ENCODE measurements around the gene PLCD1.

Gene PLCD1

DNA sequence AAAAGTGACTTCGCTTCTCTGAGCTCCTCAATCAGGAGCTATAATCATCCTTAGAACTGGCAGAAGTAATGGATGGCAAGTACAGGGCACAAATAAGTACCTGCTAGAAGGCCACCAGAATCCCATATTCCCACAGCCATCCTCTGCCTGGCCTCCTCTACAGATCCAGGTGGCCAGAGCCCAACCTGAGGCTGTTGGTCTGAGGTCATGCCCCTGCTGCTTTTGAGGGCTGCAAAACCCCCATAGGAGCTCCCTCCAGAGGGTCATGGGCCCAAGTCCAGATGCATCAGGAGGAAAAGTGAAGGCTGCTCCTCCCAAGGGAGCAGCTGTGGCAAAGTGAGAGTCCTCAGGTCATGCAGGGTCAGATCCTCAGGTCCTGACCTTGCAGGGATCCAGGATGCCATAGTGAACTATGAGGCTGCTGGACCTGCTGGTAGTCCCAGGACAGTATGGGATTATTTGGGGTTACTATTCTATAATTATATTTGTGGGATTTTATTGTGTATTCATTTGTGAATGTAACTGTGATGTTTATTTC, 3.0 kb upstream of the PLCD1 start:
- H2AFZ ChIP-seq (ENCODE audit: low read depth, low read length): no peak overlapping the region
- no peak overlapping the region for H3K9ac ChIP-seq (ENCODE audit: low read length)
- no peaks in the 10 kb centered on the region for H3K9me3 ChIP-seq (ENCODE audit: insufficient read depth, low read length)
- H3K4me1 ChIP-seq (ENCODE audit: low read length): no peaks in the 10 kb centered on the region
- no peak overlapping the region for H3K4me3 ChIP-seq (ENCODE audit: low read length)
- H3K27ac ChIP-seq (ENCODE audit: low read length): no peak overlapping the region
- H3K4me2 ChIP-seq (ENCODE audit: low read length): no peak overlapping the region
- H3K79me2 ChIP-seq (ENCODE audit: low read length): no peaks in the 10 kb centered on the region
- no peaks in the 10 kb centered on the region for H3K36me3 ChIP-seq (replicated peaks; ENCODE audit: low read depth, low read length)
- TF ChIP-seq, protein P1, sequence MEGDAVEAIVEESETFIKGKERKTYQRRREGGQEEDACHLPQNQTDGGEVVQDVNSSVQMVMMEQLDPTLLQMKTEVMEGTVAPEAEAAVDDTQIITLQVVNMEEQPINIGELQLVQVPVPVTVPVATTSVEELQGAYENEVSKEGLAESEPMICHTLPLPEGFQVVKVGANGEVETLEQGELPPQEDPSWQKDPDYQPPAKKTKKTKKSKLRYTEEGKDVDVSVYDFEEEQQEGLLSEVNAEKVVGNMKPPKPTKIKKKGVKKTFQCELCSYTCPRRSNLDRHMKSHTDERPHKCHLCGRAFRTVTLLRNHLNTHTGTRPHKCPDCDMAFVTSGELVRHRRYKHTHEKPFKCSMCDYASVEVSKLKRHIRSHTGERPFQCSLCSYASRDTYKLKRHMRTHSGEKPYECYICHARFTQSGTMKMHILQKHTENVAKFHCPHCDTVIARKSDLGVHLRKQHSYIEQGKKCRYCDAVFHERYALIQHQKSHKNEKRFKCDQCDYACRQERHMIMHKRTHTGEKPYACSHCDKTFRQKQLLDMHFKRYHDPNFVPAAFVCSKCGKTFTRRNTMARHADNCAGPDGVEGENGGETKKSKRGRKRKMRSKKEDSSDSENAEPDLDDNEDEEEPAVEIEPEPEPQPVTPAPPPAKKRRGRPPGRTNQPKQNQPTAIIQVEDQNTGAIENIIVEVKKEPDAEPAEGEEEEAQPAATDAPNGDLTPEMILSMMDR (IDR thresholded peaks at IDR 0.05; ENCODE audit: low read depth, low read length): no peak
- TF ChIP-seq EZH2phosphoT487 (IDR thresholded peaks at IDR 0.05; ENCODE audit: low read depth): no peak
- no peaks in the 10 kb centered on the region for H3K27me3 ChIP-seq (ENCODE audit: low read depth, low read length)
- no peaks in the 10 kb centered on the region for H4K20me1 ChIP-seq (ENCODE audit: insufficient read depth, low read length)

DNA sequence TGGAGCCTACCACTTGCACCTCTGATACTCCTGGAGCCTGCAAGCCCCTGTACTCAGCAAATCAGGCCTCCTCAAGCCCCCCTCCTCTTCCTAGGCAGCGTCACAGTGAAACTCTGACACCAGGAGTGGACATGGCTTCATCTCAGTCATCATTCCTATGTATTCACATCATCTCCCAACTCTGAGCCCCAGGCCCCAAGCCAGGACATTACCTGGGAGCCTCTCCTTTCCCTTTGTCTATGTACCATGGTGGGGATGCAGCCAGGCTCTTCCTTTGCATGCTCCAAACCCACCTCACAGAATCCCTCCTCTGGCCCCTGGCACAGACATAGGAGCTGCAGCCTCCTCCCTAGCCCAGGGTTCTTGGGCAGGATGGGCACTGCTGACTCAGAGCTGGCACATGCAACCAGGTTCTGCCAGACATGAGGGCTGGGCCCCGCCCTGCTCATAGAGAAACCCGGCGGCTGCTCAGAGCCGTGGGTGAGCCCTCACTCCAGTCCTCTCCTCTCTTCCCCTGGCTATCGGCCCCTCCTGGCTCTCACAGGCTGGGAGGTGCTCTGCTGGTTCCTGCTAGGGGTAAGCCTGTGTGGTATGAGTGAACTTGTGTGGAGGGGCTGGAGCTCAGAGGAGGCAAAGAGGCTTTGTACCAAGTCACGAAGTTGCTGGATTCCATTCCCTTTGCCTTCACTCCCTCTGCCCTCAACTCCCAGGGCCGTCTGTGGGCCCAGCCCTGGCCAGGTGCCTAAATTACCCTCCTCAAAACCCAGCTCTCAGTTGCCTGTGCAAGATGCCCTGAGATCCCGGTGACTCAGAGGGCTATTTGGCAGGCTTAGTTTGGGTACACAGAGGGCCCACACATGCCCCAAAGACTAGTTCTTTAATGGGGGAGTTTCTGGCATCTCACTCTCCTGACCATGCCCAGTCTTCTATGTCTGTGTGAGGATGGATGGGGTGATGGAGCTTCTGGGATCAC, 1.9 kb upstream of the PLCD1 start:
- H3K4me3 ChIP-seq (ENCODE audit: low read length): no peak overlapping the region
- no peaks in the 10 kb centered on the region for H3K4me1 ChIP-seq (ENCODE audit: low read length)
- H3K36me3 ChIP-seq (replicated peaks; ENCODE audit: low read depth, low read length): no peaks in the 10 kb centered on the region
- no peaks in the 10 kb centered on the region for H3K27me3 ChIP-seq (ENCODE audit: low read depth, low read length)
- H3K9me3 ChIP-seq (ENCODE audit: insufficient read depth, low read length): no peaks in the 10 kb centered on the region
- H4K20me1 ChIP-seq (ENCODE audit: insufficient read depth, low read length): no peaks in the 10 kb centered on the region
- H3K9ac ChIP-seq (ENCODE audit: low read length): no peak overlapping the region
- H2AFZ ChIP-seq (ENCODE audit: low read depth, low read length): no peak overlapping the region
- H3K79me2 ChIP-seq (ENCODE audit: low read length): no peaks in the 10 kb centered on the region
- no peak overlapping the region for H3K4me2 ChIP-seq (ENCODE audit: low read length)
- no peak overlapping the region for H3K27ac ChIP-seq (ENCODE audit: low read length)
- TF ChIP-seq, protein P1 (IDR thresholded peaks at IDR 0.05; ENCODE audit: low read depth, low read length): no peak
- TF ChIP-seq EZH2phosphoT487 (IDR thresholded peaks at IDR 0.05; ENCODE audit: low read depth): no peak

DNA sequence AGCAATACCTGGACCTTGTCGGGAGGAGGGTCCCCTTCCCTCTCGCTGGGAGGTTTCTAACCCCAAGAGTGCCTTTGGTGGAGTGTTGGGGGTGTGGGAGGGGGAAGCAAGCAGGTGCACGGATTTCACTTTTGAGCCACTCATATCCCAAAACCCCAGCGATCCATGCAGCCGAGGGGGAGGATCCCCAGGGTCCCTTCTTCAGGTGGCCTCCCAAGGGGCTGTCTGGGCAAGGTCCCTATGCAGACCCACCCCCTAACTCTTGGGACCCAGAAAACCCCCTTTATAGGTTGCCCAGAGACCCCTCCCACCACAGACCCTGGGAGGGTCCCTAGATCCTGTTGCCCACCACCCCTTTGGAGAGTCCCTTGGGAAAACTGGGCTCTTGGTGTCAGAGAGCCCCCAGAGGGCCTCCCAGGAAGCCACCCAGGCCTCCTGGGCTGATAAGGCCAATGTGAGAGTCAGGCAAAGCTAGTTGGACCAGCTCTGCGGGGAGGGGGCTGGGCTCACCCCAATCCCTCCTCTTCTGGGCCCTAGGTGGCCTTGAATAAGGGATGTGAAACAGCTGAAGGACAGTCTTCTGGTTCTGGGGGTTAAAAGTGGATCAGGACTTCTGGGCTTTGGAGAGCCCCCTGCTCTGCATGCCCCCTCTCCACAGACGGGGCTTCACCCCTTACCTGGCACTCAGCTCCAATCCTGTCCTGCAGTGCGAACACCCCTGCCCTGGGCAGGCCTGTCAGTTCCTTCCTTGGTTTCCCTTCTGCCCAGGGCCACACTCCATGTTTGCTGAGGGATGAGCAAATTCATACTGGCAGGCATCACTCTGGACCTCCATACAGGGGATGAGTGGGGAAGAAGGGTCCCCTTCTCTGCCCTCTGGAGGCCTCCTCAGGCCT, 932 bp upstream of the PLCD1 start:
- Histone ChIP-seq H3K27me3 (ENCODE audit: low read depth, low read length) (no peaks in the 10 kb centered on the region), H3K9me3 (ENCODE audit: insufficient read depth, low read length) (no peaks in the 10 kb centered on the region), H3K36me3 (replicated peaks; ENCODE audit: low read depth, low read length) (no peaks in the 10 kb centered on the region), H3K9ac (ENCODE audit: low read length) (no peak overlapping the region), H3K4me3 (ENCODE audit: low read length) (no peak overlapping the region), H3K79me2 (ENCODE audit: low read length) (no peaks in the 10 kb centered on the region), H3K27ac (ENCODE audit: low read length) (no peak overlapping the region), H3K4me2 (ENCODE audit: low read length) (no peak overlapping the region), H4K20me1 (ENCODE audit: insufficient read depth, low read length) (no peaks in the 10 kb centered on the region), H3K4me1 (ENCODE audit: low read length) (peaks cover 6% of the 10 kb centered on the region), H2AFZ (ENCODE audit: low read depth, low read length) (no peak overlapping the region)
- TF ChIP-seq, protein P1 (IDR thresholded peaks at IDR 0.05; ENCODE audit: low read depth, low read length): no peak
- TF ChIP-seq EZH2phosphoT487 (IDR thresholded peaks at IDR 0.05; ENCODE audit: low read depth): no peak

All from OCI-LY3 (cell line).